ENCODE results near the gene TMEM117. TPM values are rescaled to one million over a fixed set of nuclear protein-coding genes. Genes with fewer than 3 reads are reported as not detected.

Gene TMEM117
- polyA plus RNA-seq, 1 donor (not counting 4 experiments of a cell fraction or from before 2014, with no cell fraction given) = 8.5 TPM

GRCh38 chr12:43914391-43914790, 78.5 kb downstream of the TMEM117 start:
- Histone ChIP-seq H3K79me2 (ENCODE audit: control insufficient read depth, insufficient read depth, low read length) (no peaks in the 10 kb centered on the region), H3K9me1 (ENCODE audit: control insufficient read depth, extremely low read depth, insufficient read depth, low read length) (no peaks in the 10 kb centered on the region), H3K4me3 (ENCODE audit: control insufficient read depth in 2 of 3, extremely low read depth in 1 of 3, insufficient read depth in 2 of 3, low read depth in 1 of 3, low read length in 3 of 3) (no peak overlapping the region), H3K9me3 (ENCODE audit: control insufficient read depth, low read depth, low read length) (no peaks in the 10 kb centered on the region), H4K20me1 (ENCODE audit: control insufficient read depth, extremely low read depth, insufficient read depth, low read length) (no peaks in the 10 kb centered on the region), H3K4me2 (ENCODE audit: control insufficient read depth, extremely low read depth, insufficient read depth, low read depth, low read length) (no peak overlapping the region), H3K4me1 (ENCODE audit: control insufficient read depth, extremely low read depth, insufficient read depth, low read length) (no peaks in the 10 kb centered on the region), H3K27ac (ENCODE audit: control insufficient read depth, insufficient read depth, low read length) (no peak overlapping the region), H3K36me3 (ENCODE audit: control insufficient read depth in 2 of 2, extremely low read depth in 1 of 2, insufficient read depth in 2 of 2, low read length in 2 of 2) (no peaks in the 10 kb centered on the region), H3K9ac (ENCODE audit: control insufficient read depth, extremely low read depth, insufficient read depth, low read length) (no peak overlapping the region), H3K27me3 (ENCODE audit: control insufficient read depth, extremely low read depth, insufficient read depth, low read length) (no peaks in the 10 kb centered on the region), H2AFZ (ENCODE audit: control insufficient read depth, low read length) (no peak overlapping the region)
- TF ChIP-seq, protein P1, sequence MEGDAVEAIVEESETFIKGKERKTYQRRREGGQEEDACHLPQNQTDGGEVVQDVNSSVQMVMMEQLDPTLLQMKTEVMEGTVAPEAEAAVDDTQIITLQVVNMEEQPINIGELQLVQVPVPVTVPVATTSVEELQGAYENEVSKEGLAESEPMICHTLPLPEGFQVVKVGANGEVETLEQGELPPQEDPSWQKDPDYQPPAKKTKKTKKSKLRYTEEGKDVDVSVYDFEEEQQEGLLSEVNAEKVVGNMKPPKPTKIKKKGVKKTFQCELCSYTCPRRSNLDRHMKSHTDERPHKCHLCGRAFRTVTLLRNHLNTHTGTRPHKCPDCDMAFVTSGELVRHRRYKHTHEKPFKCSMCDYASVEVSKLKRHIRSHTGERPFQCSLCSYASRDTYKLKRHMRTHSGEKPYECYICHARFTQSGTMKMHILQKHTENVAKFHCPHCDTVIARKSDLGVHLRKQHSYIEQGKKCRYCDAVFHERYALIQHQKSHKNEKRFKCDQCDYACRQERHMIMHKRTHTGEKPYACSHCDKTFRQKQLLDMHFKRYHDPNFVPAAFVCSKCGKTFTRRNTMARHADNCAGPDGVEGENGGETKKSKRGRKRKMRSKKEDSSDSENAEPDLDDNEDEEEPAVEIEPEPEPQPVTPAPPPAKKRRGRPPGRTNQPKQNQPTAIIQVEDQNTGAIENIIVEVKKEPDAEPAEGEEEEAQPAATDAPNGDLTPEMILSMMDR (optimal IDR thresholded peaks at IDR 0.05 in 1 of 3, IDR thresholded peaks at IDR 0.05 in 1 of 3, conservative IDR thresholded peaks at IDR 0.05 in 1 of 3; ENCODE audit: extremely low read depth in 1 of 3, insufficient read depth in 2 of 3, low read length in 3 of 3) = no peak
- TF ChIP-seq EZH2 (IDR thresholded peaks at IDR 0.05; ENCODE audit: low read length) = no peak
- dilution Hi-C loops (cut with MboI; ENCODE audit: extremely low pct_ligation_motif_present, low sequenced_read_pairs) = no loop called here
- no peak for FAIRE-seq
- DNase-seq (ENCODE audit: low read depth, low spot score) = no peak

DNA sequence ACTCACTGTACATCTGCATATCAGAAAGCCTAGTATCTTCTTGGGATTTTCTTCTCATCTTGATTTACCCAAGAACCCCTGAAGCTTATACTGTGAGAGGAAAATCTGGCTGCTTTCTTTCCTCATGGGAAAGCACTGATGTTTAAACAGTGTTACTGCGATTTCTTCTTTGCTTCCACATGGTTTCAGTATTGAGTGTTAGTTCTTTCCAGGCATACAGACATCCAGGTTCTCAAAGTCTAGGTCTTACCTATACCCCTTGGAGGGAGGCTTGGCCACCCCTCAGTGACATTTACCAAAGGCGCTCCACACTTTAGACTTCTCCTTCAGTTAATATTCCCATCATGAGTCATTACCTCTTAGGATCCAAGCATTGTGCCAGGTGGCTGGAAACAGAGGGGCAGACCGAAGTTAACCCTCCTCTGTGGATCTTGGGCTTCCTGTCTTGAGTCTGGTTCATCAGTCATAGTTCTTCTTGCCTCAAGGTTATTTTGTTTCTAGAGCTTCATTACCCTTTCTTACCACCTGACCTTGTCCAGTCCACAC, 79.1 kb downstream of the TMEM117 start:
- H3K4me3 ChIP-seq (ENCODE audit: control insufficient read depth in 2 of 3, extremely low read depth in 1 of 3, insufficient read depth in 2 of 3, low read depth in 1 of 3, low read length in 3 of 3) = no peak overlapping the region
- DNase-seq (ENCODE audit: low read depth, low spot score) = no peak
- no peak overlapping the region for H3K9ac ChIP-seq (ENCODE audit: control insufficient read depth, extremely low read depth, insufficient read depth, low read length)
- H3K27me3 ChIP-seq (ENCODE audit: control insufficient read depth, extremely low read depth, insufficient read depth, low read length) = no peaks in the 10 kb centered on the region
- H3K9me1 ChIP-seq (ENCODE audit: control insufficient read depth, extremely low read depth, insufficient read depth, low read length) = no peaks in the 10 kb centered on the region
- H3K36me3 ChIP-seq (ENCODE audit: control insufficient read depth in 2 of 2, extremely low read depth in 1 of 2, insufficient read depth in 2 of 2, low read length in 2 of 2) = no peaks in the 10 kb centered on the region
- dilution Hi-C loops (cut with MboI; ENCODE audit: extremely low pct_ligation_motif_present, low sequenced_read_pairs) = no loop called here
- H3K79me2 ChIP-seq (ENCODE audit: control insufficient read depth, insufficient read depth, low read length) = no peaks in the 10 kb centered on the region
- no peak overlapping the region for H2AFZ ChIP-seq (ENCODE audit: control insufficient read depth, low read length)
- no peaks in the 10 kb centered on the region for H3K4me1 ChIP-seq (ENCODE audit: control insufficient read depth, extremely low read depth, insufficient read depth, low read length)
- H3K9me3 ChIP-seq (ENCODE audit: control insufficient read depth, low read depth, low read length) = no peaks in the 10 kb centered on the region
- no peak overlapping the region for H3K27ac ChIP-seq (ENCODE audit: control insufficient read depth, insufficient read depth, low read length)
- TF ChIP-seq, protein P1 (optimal IDR thresholded peaks at IDR 0.05 in 1 of 3, IDR thresholded peaks at IDR 0.05 in 1 of 3, conservative IDR thresholded peaks at IDR 0.05 in 1 of 3; ENCODE audit: extremely low read depth in 1 of 3, insufficient read depth in 2 of 3, low read length in 3 of 3) = no peak
- TF ChIP-seq EZH2 (IDR thresholded peaks at IDR 0.05; ENCODE audit: low read length) = no peak
- H4K20me1 ChIP-seq (ENCODE audit: control insufficient read depth, extremely low read depth, insufficient read depth, low read length) = no peaks in the 10 kb centered on the region
- H3K4me2 ChIP-seq (ENCODE audit: control insufficient read depth, extremely low read depth, insufficient read depth, low read depth, low read length) = no peak overlapping the region
- FAIRE-seq = no peak

Measured in keratinocyte (primary cell).